ENCODE results near the gene ERCC4.

GRCh38 chr16:13926891-13927290 lies 6.9 kb downstream of the ERCC4 start:
- no peak for TF ChIP-seq ELF4 (IDR thresholded peaks at IDR 0.05)
- no peak for TF ChIP-seq FOXA1 (IDR thresholded peaks at IDR 0.05)
- no peak for TF ChIP-seq ARNT (IDR thresholded peaks at IDR 0.05)
- no peak for TF ChIP-seq FOXM1 (IDR thresholded peaks at IDR 0.05; ENCODE audit: borderline replicate concordance)
- no peak for TF ChIP-seq TARDBP (IDR thresholded peaks at IDR 0.05)
- TF ChIP-seq BHLHE40 (IDR thresholded peaks at IDR 0.05; ENCODE audit: borderline replicate concordance): no peak
- no peak for TF ChIP-seq SP1 (IDR thresholded peaks at IDR 0.05)
- TF ChIP-seq, protein P1, sequence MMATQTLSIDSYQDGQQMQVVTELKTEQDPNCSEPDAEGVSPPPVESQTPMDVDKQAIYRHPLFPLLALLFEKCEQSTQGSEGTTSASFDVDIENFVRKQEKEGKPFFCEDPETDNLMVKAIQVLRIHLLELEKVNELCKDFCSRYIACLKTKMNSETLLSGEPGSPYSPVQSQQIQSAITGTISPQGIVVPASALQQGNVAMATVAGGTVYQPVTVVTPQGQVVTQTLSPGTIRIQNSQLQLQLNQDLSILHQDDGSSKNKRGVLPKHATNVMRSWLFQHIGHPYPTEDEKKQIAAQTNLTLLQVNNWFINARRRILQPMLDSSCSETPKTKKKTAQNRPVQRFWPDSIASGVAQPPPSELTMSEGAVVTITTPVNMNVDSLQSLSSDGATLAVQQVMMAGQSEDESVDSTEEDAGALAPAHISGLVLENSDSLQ (IDR thresholded peaks at IDR 0.05): no peak
- TF ChIP-seq LEF1 (IDR thresholded peaks at IDR 0.05; ENCODE audit: borderline replicate concordance): no peak
- TF ChIP-seq HDGF (IDR thresholded peaks at IDR 0.05; ENCODE audit: borderline replicate concordance): no peak
- no peak for TF ChIP-seq CTBP1 (IDR thresholded peaks at IDR 0.05; ENCODE audit: borderline replicate concordance)
- TF ChIP-seq ZNF384 (IDR thresholded peaks at IDR 0.05): no peak
- TF ChIP-seq FOXK2 (IDR thresholded peaks at IDR 0.05): no peak
- TF ChIP-seq L3MBTL2 (conservative IDR thresholded peaks at IDR 0.05): no peak

All from HEK293T (cell line).